Activated CD8-positive, alpha-beta T cell treated with anti-CD3 and anti-CD28 coated beads for 36 hours (primary cell): ENCODE measurements around the gene ZNF165. TPM values are rescaled to one million over a fixed set of nuclear protein-coding genes. Genes with fewer than 3 reads are reported as not detected.

ENCODE experiments used
- ATAC-seq: fragments of 200-7000 bp; cut with Tn5 transposase; one replicate; pipeline ENCODE4 v1.10.0; 2021; ENCODE audit warnings: mild to moderate bottlenecking, moderate library complexity
- CTCF ChIA-PET: fragments of 350-600 bp; sonication (Branson Sonifier 250); formaldehyde crosslinking; loops from one replicate; lab custom pipeline; 2021; ENCODE audit warnings: antibody characterized with exemption; lab: Charles Lee
- POLR2A ChIA-PET: fragments of 350-600 bp; sonication (Branson Sonifier 250); formaldehyde crosslinking; loops from one replicate; lab custom pipeline; 2021; ENCODE audit warnings: antibody characterized with exemption; lab: Charles Lee
- DNase-seq: peaks from one replicate; pipeline ENCODE4 v3.0.0-alpha.2; 2020
- H3K27ac Mint-ChIP-seq: one replicate; pipeline ENCODE4 v1.8.0; 2021; ENCODE audit warnings: mild to moderate bottlenecking, mixed read lengths
- H3K27me3 Mint-ChIP-seq: one replicate; pipeline ENCODE4 v1.8.0; 2021; ENCODE audit warnings: mixed read lengths
- H3K36me3 Mint-ChIP-seq: one replicate; pipeline ENCODE4 v1.8.0; 2021; ENCODE audit warnings: low read depth, mixed read lengths
- H3K4me1 Mint-ChIP-seq: one replicate; pipeline ENCODE4 v1.8.0; 2021; ENCODE audit warnings: low read depth, mixed read lengths
- H3K4me3 Mint-ChIP-seq: one replicate; pipeline ENCODE4 v1.8.0; 2021; ENCODE audit warnings: mild to moderate bottlenecking, moderate library complexity, mixed read lengths
- H3K9me3 Mint-ChIP-seq: one replicate; pipeline ENCODE4 v1.8.0; 2021; ENCODE audit warnings: mixed read lengths
- intact Hi-C: fragments of 100-400 bp; cut with micrococcal nuclease; formaldehyde crosslinking; loops from one replicate; pipeline ENCODE4 v1.10.0; 2022
- total RNA-seq, 2 experiments: library from RNA; stranded (reverse); gene quantifications; one replicate each; pipeline ENCODE4 v1.2.3, GENCODE V29; 2021
- TF ChIP-seq, protein P1 (sequence below): fragments of 200-600 bp; IDR thresholded peaks from one replicate; pipeline ENCODE4 v1.8.0; 2022; ENCODE audit warnings: antibody characterized with exemption, mild to moderate bottlenecking

Gene ZNF165
- total RNA-seq, 2 experiments from 2014 or later, result 3.5 to 3.6 TPM

DNA sequence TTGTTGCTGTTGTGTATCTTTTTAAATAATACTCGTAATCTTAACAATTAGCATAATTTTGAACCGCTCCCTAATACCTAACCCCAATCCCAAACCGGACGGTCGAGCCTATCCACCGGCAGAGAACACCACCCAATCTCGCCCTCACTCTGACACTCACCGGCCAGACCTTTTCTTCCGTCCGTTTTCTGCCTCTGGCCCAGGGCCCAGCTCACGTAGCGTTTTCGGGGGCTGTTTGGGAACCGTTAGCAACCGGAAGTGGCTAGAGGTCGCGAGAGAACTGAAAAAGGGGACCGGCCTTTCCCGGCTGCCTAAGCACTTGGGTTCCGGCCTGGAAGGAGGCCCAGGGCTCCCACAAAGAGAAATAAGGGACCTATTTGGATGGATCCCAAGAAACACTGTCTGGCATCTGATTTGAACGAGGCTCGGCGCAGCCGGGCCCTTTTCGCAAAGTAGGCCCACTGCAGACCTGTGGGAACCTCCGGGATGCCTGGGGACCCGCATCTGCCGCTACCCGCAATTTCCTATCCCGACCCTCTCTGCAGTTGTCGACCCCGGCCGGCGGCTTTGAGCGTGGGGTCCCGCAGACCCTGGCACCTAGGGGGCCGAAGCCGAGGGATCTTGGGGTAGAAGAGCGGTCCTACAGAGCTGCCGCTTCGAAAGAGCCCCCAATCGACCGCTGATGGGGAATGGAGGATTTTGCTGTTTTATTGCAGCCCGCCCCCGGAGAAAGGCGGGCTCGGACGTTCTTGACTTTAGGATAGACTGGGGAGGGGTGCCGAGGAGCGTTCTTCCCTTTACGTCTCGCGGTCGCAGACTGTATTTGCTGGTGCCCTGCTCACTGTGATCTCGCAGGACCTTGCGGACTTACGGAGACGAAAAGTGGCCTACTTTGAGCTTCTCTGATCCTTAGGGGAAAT is 56.5 kb downstream of the ZNF165 start:
- Mint-ChIP-seq H3K27me3 (no peaks in the 10 kb centered on the region), H3K36me3 (peaks cover 26% of the 10 kb centered on the region), H3K4me1 (peaks cover 60% of the 10 kb centered on the region), H3K27ac (peak overlapping the region; percentile 98), H3K4me3 (peak overlapping the region; percentile 87), H3K9me3 (no peaks in the 10 kb centered on the region)
- intact Hi-C loops, result loop anchor here (10.0 kb wide), 1 partner anchor 118 kb away; the partner anchor contains the start of genes NKAPL and ZKSCAN4
- peak; percentile 83 for DNase-seq
- TF ChIP-seq, protein P1, sequence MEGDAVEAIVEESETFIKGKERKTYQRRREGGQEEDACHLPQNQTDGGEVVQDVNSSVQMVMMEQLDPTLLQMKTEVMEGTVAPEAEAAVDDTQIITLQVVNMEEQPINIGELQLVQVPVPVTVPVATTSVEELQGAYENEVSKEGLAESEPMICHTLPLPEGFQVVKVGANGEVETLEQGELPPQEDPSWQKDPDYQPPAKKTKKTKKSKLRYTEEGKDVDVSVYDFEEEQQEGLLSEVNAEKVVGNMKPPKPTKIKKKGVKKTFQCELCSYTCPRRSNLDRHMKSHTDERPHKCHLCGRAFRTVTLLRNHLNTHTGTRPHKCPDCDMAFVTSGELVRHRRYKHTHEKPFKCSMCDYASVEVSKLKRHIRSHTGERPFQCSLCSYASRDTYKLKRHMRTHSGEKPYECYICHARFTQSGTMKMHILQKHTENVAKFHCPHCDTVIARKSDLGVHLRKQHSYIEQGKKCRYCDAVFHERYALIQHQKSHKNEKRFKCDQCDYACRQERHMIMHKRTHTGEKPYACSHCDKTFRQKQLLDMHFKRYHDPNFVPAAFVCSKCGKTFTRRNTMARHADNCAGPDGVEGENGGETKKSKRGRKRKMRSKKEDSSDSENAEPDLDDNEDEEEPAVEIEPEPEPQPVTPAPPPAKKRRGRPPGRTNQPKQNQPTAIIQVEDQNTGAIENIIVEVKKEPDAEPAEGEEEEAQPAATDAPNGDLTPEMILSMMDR, result no peak
- peak; percentile 52 for ATAC-seq
- ChIA-PET CTCF (interaction anchor here (0.6 to 2.9 kb wide), 3 partner anchors 9 to 219 kb away, joined by 3 to 16 read pairs (median 3); partner anchors contain the start of gene ZSCAN26), POLR2A (interaction anchor here (0.6 to 3.4 kb wide), 15 partner anchors 9 to 322 kb away, joined by 3 to 15 read pairs (median 3); partner anchors contain the start of gene ZSCAN16)

DNA sequence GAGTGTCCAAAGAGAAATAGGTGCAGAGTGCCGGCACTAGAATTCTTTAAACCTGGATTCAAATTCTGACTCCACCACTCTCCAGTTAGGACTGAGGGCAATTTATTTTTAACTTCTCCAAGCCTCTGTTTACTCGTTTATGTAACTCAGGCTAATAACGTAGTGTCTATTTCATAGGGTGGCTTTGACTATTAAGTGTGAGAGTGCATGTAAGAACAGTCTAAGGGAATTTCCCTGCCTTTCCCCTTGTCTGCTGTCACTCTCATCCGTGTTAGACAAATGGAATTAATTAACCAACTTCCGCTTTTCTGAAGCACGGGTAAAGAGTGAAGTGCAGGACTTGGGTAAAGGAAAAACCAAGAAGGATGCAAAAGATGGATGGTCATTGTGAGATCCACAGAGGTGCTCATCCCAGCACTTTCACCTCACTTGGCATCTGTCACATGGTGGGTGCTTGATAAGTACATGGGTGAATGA is 57.2 kb downstream of the ZNF165 start:
- Mint-ChIP-seq H3K9me3 (no peaks in the 10 kb centered on the region), H3K36me3 (peaks cover 26% of the 10 kb centered on the region), H3K27me3 (no peaks in the 10 kb centered on the region), H3K4me1 (peaks cover 57% of the 10 kb centered on the region), H3K4me3 (peak overlapping the region; percentile 87), H3K27ac (peak overlapping the region; percentile 98)
- intact Hi-C loops, result loop anchor here (10.0 kb wide), 1 partner anchor 117 kb away; the partner anchor contains the start of genes NKAPL and ZKSCAN4
- TF ChIP-seq, protein P1, result no peak
- POLR2A ChIA-PET, result interaction anchor here (0.8 to 3.4 kb wide), 11 partner anchors 12 to 323 kb away, joined by 3 to 15 read pairs (median 3); partner anchors contain the start of gene ZSCAN16
- ATAC-seq (peak; percentile 59), DNase-seq (peak; percentile 31)
- CTCF ChIA-PET, result interaction anchor here (1.1 to 2.9 kb wide), 3 partner anchors 9 to 218 kb away, joined by 3 to 16 read pairs (median 3); no protein-coding TSS in a partner anchor

Other genes with a start within 250 kb of the ZNF165 start
- not detected for gene OR2B2, start 168.2 kb upstream of the ZNF165 start, total RNA-seq
- gene OR2B6, start 123.3 kb upstream of the ZNF165 start, total RNA-seq, result not detected
- 1 to 10 TPM; 2.0 to 2.3 TPM for gene ZSCAN16, start 44.0 kb downstream of the ZNF165 start, total RNA-seq
- gene ZKSCAN8, start 61.3 kb downstream of the ZNF165 start, total RNA-seq, result 10 to 100 TPM; 18.9 to 20.3 TPM
- 1 to 10 TPM; 2.5 to 3.0 TPM for gene ZSCAN9, start 144.7 kb downstream of the ZNF165 start, total RNA-seq
- gene ZKSCAN4, start 171.7 kb downstream of the ZNF165 start, total RNA-seq, result 1 to 10 TPM; 3.5 to 3.6 TPM
- gene NKAPL, start 178.7 kb downstream of the ZNF165 start, total RNA-seq, result not detected
- 1 to 10 TPM; 3.6 to 3.8 TPM for gene ZSCAN26, start 186.6 kb downstream of the ZNF165 start, total RNA-seq
- 1 to 10 TPM; 2.2 to 2.4 TPM for gene PGBD1, start 201.0 kb downstream of the ZNF165 start, total RNA-seq